HG02588 (cell line): Measurements from ENCODE around the gene ISL1.

Source experiments
- ATAC-seq: cut with Tn5 transposase; IDR thresholded peaks from one replicate; pipeline ENCODE4 v1.9.1; 2021; ENCODE audit warnings: mild to moderate bottlenecking, moderate library complexity; ENCODE audit not compliant: unreplicated experiment

Gene ISL1

GRCh38 chr5:51383131-51384121, at the start of gene ISL1:
TSS of gene ISL1 (plus strand) at chr5:51383448. CDS start at chr5:51383672, 224 bp downstream.
- no peak for ATAC-seq

GRCh38 chr5:51336878-51337277, 46.4 kb upstream of the ISL1 start:
- ATAC-seq = no peak

DNA sequence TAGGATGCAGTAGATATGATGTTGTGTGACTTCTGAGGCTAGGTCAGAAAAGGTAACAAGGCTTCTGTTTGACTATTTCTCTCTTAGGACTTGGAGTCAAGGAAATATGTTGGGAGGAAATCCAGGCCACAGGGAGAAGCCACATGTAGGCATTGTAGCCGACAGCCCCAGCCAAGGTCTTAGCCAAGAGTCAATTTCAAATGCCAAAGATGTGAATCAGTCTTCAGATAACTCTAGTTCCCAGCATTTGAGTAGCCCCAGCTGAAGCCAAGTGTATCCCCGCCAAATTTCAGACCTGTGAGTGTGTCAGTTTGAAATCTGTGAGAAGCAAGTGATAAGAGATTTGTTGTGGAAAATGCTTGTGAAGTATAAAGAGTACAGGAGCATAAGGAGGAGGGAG, 38.1 kb upstream of the ISL1 start:
- no peak for ATAC-seq

GRCh38 chr5:51347157-51347556, 36.1 kb upstream of the ISL1 start:
- no peak for ATAC-seq

- no peak for ATAC-seq
Observed at GRCh38 chr5:51347704-51348103, 35.5 kb upstream of the ISL1 start.

DNA sequence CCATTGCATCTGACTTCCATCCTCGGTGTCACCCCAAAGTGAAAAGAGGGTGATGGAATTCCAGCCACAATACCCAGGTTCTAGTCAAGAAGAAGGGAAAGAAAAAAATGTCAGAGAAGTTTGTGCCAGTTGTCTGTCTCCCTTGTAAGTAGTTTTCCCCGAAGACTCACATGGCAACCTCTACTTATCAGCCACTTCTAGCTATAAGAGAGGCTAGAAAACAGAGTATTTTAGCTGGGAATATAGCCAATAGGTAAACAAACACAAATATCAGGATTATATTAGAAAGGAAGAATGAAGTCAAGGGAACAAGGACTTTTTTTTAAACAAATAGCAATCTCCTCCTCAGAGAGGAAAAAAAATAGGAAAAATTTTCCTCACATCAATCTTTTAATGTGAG, 12.2 kb upstream of the ISL1 start:
- ATAC-seq = no peak

DNA sequence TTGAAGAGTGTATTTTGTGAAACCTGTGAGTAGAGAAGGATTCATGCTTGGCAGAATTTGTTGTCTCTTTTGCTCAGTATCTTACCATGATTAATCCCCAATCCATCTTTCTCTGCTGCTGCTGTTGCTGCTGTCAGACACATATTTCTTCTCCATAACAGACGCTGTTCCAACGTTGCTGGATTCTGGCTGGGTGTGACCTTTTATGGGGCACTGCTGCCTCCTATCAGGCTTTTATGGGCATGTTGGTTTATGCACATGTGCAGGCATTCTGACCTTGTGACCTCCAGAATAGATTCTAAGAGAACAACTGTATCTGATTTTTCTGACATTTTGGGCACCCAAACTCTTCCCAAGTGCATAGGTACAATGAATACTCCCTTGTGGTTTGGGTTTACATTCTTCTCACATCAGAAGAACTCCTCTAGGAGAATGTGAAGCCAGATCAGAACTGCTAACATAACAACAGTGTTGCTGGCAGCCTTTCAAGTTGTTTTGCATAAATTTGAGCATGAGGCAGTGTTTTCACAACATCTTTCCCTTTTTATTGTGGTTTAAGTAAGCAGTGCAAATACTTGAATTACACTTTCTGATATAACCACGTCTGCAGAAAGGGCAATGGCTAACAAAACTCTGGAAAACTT, 9.2 kb upstream of the ISL1 start:
- no peak for ATAC-seq

DNA sequence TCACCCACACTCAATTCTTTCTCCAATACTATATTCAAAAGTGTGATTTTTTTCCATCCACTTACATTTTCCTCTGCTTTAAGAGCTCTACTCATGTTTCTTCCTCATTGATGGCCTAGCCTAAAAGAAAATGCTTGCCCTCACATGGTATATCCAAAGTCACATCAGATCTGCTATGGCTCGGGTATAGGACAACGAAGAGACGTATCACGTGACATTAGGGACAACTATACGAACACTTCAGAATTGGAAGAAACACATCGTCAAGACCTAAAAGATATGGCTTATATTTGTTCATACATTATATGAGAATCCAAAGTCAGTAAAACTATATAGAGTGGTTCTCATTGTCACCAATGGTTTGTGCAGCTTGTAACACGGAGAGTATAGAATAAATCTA, 8.2 kb upstream of the ISL1 start:
- ATAC-seq = no peak

DNA sequence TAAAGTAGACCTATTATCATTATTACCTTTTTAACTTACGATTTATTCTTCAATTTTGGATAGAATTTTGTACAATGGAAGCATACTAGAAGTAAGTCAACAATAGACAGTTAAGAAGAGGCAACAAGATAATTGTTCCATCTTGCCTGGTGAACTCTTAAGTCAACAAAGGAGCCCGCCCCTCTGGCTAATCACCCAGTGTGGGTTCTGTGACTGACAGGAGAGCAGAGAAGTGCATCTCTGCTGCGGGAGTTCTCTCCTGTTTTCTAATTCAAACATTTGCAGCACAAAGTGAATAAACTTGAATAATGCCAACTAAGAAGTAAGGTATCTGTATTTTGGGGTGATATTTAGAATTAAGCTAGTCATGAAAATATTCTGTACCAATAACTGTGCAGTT, 6.7 kb upstream of the ISL1 start:
- no peak for ATAC-seq

GRCh38 chr5:51377151-51378060, 5.8 kb upstream of the ISL1 start:
- no peak for ATAC-seq

DNA sequence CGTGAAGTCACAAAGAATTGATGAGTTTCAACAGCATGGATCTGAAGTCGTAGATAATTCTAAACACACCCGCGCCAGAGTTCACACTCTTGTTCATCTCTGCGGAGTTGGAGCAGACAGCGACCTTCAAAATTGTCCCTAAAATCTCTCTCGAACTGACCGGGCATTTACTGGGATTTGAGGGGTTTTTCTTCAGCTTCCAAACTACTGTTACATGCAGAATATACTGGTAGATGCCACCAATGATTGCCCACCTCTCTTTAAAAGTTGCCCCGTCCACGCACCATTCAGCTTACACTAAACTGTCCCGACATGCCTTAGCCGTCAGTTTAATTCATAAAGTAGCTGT, 5.2 kb upstream of the ISL1 start:
- ATAC-seq = no peak

DNA sequence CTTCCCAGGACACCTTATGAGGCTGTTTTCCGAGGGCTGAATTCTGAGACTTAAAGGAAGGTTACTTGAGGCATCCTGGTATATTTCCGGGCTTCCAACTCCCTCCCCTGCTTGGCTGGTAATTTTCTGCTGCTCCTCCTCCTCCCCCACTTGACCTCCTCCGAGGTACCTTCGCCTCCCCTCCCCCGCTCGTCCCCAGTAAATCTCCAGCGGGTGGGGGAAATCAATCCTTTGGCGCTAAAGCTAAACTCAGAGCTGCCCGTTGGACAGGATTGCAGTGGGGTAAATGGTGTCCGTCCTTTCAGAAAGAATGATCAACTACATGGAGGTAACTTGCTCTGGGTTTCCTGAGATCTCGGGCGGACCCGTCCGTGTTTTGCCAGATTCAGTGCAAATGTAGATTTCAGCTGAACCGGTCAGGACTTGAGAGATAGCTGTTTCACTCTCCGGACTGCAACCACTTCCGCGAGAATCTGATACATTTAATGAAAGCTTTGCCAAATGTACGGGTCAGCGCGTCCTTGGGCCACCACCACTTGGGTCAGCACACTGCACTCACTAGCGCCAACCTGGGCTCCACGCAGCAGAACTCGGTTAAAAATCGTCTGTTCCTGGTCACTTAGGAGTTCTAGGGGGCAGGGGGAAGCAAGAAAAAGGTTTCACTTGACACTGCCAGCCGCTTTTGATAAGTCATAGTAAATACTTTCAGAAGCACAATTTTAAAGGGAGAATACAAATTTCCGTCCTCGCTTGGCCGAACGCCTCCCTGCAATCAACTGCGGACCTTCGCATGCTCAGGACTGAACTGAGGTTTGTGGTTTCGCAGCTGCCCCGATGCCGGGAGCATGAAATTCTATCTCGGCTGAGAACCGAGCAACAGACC, 4.6 kb upstream of the ISL1 start:
- no peak for ATAC-seq

DNA sequence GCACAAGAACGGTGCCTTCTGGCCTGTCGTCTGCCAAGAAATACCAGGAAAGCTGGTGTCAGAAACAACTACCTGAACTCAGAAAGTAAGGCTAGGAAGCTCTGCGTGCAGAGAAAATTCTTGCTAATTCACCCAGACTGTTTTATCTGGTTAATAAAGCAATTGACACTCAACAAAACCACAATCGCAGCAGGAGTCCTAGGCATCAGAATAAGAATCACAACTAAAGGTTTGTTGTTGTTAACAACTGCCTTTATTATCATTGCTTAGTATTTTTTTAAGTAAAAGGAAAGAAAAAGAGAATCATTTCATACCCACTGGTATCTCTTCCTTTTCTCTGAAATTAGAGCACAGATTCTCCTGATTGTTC, 3.9 kb upstream of the ISL1 start:
- ATAC-seq = no peak

GRCh38 chr5:51380603-51381207, 2.5 kb upstream of the ISL1 start:
- no peak for ATAC-seq

GRCh38 chr5:51381761-51382474, 1.3 kb upstream of the ISL1 start:
- ATAC-seq = no peak

DNA sequence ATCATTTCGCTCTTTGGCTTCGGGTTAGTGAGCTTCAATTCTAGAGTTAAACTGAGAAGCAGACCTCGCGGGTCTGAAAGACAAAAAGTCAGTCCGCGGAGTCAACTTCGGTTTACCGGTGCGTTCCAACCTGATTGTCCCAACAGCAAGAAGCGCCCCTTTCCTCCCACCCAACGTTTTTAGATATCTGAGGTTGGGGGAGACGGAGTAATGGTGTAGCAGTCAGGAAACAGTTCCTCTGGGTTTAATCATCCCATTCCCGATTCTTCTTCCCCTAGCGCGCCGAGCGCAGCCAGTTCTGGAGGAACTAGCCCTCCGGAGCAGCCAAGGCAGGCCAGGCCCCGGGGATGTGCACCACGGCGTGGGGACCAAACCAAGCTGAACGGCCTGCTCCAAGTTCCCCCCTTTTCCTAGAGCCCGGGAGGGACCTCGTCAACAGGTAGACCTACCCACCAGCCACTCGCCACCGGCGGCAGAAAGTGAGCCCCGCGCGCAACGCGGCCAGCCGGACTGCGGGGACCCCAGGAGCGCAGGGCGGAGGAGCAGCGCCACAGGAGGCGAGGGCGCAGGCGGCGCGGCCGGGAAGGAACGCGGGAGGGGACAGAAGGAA, 622 bp upstream of the ISL1 start:
- no peak for ATAC-seq

- ATAC-seq = no peak
Observed at GRCh38 chr5:51384281-51384840, 1.1 kb downstream of the ISL1 start.

- ATAC-seq = no peak
Observed at GRCh38 chr5:51385216-51385615, 2.0 kb downstream of the ISL1 start.
